T-helper 1 cell treated with Interleukin-12 subunit alpha and Interleukin-12 subunit beta and Interleukin-4 antibody, amounts not matched to agents 30 ng/mL and 1 ng/mL, for 36 hours (primary cell): ENCODE results near the gene NMNAT3. TPM values are rescaled to one million over a fixed set of nuclear protein-coding genes. Genes with fewer than 3 reads are reported as not detected.
"Not testable (repeated sequence)": the region's sequence is repeated elsewhere in the genome, so short reads cannot be mapped to it uniquely, and the experiment has no call there.

Source experiments
- intact Hi-C: fragments of 100-400 bp; cut with micrococcal nuclease; formaldehyde crosslinking; loops from one replicate; pipeline ENCODE4 v1.15.1; 2024
- total RNA-seq: library from RNA; stranded (reverse); gene quantifications from 2 replicates; pipeline ENCODE4 v1.2.3, GENCODE V29; 2022

Gene NMNAT3
- total RNA-seq, 1 donor from 2014 or later, result 1.8 TPM

- intact Hi-C loops, result no loop called here
Measured at GRCh38 chr3:139586420-139587017, 91.3 kb downstream of the NMNAT3 start.

DNA sequence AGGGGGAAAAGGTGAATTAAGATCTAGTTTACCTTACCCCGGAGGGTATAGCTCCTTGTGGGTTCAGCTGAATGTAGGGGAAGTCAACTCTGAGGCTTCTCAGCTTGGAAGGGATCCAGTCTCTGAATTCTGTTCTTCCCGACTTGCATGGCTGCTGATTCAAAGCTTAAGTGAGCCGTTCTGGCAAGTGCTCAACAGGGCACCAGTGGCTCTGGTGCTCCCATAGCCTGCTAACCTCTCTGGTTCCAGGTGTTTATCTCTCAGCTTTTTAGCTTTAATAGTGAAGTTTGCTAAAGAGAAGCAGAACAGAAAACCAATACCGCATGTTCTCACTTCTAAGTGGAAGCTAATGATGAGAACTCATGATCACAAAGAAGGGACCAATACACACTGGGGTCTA lies 92.0 kb downstream of the NMNAT3 start:
- intact Hi-C loops, result no loop called here

GRCh38 chr3:139583651-139584050 lies 94.1 kb downstream of the NMNAT3 start:
- intact Hi-C loops, result not testable (repeated sequence)

DNA sequence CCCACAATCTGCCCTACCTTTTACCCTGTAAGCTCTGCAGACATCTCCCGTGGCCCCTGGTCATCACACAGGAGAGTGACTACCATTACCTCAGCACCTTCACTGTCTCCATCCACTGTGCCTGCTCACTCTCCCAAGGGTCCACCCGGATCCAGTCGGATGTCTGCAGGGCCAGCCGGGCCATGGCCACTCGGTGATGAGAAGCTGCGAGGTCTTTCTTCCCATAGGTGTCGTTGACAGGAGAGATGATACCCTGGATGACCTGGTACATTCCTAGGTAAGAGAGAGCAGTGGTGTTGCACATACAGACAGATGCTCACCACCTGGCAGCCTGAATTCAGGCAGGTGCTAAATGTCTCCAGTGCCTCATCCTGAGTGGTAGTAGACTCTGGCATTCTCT lies 99.0 kb downstream of the NMNAT3 start:
- intact Hi-C loops, result no loop called here

- intact Hi-C loops, result no loop called here
Measured at GRCh38 chr3:139577909-139578308, 99.9 kb downstream of the NMNAT3 start.

DNA sequence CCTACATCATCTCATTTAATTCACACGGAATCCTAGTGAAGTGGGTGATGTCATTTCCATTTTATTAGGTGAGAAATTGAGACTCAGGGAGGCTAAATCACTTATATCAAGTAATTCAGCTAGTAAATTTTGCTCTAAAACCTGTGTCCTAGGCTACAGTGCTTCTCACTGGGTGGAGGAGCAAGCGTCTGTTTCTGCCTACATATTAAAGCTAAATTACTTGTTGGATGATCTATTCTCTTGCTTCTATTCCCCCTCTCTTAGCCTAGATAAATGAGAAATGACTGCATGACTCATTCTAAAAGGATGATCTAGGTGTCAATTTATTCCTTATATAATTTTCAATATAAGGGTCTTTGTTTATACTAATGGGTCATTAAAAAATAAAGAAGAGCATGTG lies 100.4 kb downstream of the NMNAT3 start:
- intact Hi-C loops, result no loop called here

GRCh38 chr3:139574026-139574947 lies 103.5 kb downstream of the NMNAT3 start:
- intact Hi-C loops, result no loop called here

DNA sequence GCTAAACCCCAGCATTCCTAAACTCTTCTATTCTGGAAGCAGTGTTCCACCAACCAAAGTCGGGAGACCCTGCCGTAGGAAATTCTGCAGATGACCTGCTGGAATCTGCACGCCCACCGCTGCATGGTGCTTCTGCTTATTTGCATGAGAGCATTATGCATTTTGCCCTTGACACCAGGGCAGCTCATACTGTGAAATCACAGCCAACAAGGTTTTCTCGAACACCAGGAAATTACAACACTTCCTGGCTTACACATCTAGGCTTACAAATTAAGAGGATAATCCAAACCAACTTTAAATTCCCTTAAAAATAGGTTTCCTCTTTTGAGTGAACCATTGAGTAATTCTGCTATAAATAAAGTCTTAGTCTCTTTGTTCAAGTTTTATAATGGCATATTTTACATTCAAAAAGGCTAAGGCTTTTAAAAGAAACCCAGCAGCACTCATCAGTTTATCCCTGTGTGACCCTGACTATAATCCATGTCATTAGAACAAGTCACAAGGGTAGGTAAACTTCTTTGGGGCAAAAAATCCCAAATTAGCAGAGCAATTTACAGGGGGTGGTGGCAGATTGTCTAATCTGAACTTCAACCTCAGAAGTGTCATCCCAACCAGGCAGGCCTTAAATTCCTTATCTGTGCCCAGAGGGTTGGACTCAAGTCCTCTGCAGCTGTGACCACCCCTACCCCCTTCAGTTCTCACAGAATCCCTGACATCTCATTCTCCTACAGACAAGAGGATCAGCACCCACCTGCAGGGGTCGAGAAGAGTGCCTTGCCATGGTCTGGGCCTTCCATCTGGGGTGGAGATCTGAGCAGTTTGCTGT lies 104.7 kb downstream of the NMNAT3 start:
- intact Hi-C loops, result no loop called here

DNA sequence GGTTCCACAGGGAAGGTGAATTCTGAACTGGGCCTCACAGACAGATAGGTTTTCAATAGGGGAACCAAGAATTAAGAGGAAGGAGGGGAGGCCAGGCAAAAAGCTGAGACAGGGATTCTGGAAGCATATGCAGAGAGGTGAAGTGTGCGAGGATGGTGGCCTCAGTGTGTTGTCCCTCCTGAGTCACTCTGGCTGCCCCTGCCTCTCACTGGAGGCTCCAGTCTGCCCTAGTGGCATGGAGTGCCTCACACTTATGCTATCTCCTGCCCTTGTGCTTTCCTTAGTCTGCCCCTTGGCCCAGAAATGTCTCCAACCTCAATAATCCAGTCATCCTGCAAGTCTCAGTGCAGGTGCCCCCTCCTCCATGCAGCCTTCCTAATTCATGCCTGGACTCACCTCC lies 106.1 kb downstream of the NMNAT3 start:
- intact Hi-C loops, result no loop called here

- intact Hi-C loops, result no loop called here
Measured at GRCh38 chr3:139564294-139564861, 113.4 kb downstream of the NMNAT3 start.

DNA sequence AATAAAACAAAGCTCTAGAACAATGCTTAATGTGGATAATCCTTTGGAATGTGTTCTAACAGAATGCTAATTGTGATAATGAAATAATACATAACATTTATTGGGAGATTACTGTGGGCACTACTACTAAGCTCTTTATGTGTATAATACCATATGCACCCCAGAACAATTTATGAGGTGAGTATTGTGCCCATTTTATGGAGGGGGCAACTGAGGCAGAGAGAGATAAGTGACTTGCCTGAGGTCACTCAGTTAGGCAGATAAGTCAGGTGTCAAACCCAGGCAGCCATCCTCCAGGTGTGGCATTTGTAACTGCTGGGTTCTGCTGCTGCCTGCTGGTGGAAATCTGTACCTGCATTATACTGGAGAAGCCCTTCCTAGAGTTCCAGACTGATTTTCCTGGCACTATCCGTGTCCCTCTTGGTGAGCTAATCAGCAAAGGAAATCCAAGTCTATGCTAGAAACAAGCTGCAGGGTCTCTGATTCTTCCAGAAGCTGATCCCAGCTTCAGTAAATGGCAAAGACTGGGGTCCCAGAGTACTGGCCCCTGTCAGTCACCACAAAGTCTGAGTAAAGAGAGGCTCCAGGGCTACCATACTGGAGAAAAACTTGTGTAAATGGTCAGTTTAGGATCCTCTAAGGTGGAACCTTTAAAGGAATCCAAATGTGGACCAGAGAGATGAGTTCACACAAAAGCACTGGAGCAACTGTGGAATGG lies 115.7 kb downstream of the NMNAT3 start:
- intact Hi-C loops, result loop anchor here (1.0 kb wide), 1 partner anchor 135 kb away; no protein-coding TSS in a partner anchor

DNA sequence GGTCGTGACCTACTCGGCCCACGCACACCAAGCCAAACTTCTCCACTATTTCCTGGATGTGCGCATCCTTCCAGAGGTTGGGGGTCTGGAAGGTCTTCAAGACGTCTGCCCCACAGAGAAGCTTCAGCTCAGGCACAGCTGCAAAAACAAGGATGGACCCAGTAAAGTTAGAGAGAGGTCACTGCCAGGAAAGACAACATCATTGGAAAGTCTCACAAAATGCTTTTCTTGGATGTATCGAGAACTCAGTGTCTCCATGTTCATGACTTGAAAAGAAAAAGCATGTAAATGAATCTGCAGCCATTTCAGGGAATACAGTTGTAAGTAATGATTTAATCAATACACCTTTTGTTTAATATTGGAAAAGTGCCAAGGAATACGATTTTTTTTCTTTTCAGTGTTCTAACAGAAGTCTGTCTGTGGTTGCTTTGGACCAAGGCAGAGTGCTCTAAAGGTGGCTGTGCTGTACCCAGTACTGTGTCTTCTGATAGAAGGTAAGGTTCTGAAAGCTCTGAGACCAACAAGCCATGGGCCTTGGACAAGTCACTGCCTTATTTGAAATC lies 116.4 kb downstream of the NMNAT3 start:
- intact Hi-C loops, result no loop called here

DNA sequence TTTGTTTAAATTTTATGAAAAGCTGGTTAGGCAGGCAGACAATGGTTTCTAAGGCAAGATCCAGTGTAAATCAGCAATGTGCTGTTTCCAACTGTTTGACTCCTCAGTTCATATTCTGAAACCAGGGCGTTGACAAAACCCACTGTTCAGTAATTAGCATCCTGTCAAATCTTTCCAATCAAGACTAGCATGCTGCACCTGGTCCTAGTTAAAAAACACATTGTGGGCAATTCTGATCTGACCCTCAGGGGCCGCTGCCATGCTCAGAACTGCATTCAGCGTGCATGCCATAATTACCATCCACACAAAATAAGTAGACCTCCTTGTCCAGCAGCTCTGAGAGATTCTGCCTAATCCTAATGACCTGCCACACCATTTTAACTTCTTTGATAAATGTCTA lies 117.4 kb downstream of the NMNAT3 start:
- intact Hi-C loops, result no loop called here

- intact Hi-C loops, result no loop called here
Measured at GRCh38 chr3:139559541-139559940, 118.2 kb downstream of the NMNAT3 start.

GRCh38 chr3:139558351-139559266 lies 119.2 kb downstream of the NMNAT3 start:
- intact Hi-C loops, result no loop called here

GRCh38 chr3:139557041-139557440 lies 120.7 kb downstream of the NMNAT3 start:
- intact Hi-C loops, result no loop called here

- intact Hi-C loops, result no loop called here
Measured at GRCh38 chr3:139555249-139555648, 122.5 kb downstream of the NMNAT3 start.

DNA sequence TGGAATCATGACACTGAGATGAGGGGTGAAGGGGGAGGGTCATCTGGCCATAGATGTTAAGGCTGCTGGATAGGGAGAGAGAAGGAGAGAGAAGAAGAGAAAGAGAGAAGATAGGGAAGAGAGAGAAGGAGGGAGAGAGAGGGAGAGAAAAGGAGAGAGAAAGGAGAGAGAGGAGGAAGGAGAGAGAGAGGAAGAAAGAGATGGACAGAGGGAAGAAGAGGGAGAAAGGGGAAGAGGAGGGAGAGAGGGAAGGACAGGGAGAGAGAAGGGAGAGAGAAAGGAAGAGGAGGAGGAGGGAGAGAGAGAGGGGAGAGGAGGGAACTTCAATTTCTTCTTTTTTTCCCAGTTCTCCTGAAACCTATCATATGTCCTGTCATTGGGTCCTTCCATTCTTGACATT lies 123.1 kb downstream of the NMNAT3 start:
- intact Hi-C loops, result no loop called here

GRCh38 chr3:139552632-139553365 lies 125.0 kb downstream of the NMNAT3 start:
- intact Hi-C loops, result no loop called here
